Neuronal stem cell (in vitro differentiated cells): ENCODE measurements around the gene OR2V1.

ENCODE experiments used
- DNase-seq: peaks from one replicate; pipeline ENCODE4 v3.0.0-alpha.2; 2013; ENCODE audit warnings: low spot score
- H2AFZ ChIP-seq: one replicate; pipeline ENCODE4 v1.6.1; 2013; ENCODE audit warnings: mild to moderate bottlenecking, low read length, inconsistent platforms
- H2AK5ac ChIP-seq: 2 replicates; pipeline ENCODE4 v1.6.1; 2013; ENCODE audit warnings: low read depth, mild to moderate bottlenecking, inconsistent platforms, low read length, moderate library complexity, mixed read lengths
- H2BK120ac ChIP-seq: 2 replicates; pipeline ENCODE4 v1.6.1; 2013; ENCODE audit warnings: low read depth, mild to moderate bottlenecking, inconsistent platforms, low read length, moderate library complexity, mixed read lengths
- H2BK12ac ChIP-seq: one replicate; pipeline ENCODE4 v1.6.1; 2013; ENCODE audit warnings: low read length, inconsistent platforms
- H2BK15ac ChIP-seq: 2 replicates; pipeline ENCODE4 v1.6.1; 2013; ENCODE audit warnings: mild to moderate bottlenecking, low read length, inconsistent platforms, mixed read lengths
- H2BK5ac ChIP-seq: one replicate; pipeline ENCODE4 v1.6.1; 2013; ENCODE audit warnings: inconsistent platforms, mild to moderate bottlenecking, low read length, moderate library complexity
- H3K14ac ChIP-seq: one replicate; pipeline ENCODE4 v1.6.1; 2013; ENCODE audit warnings: low read length, inconsistent platforms
- H3K18ac ChIP-seq: 2 replicates; pipeline ENCODE4 v1.6.1; 2013; ENCODE audit warnings: low read length, inconsistent platforms
- H3K23ac ChIP-seq: 2 replicates; pipeline ENCODE4 v1.6.1; 2013; ENCODE audit warnings: low read depth, mild to moderate bottlenecking, mixed read lengths, low read length, inconsistent platforms; ENCODE audit not compliant: poor library complexity
- H3K27ac ChIP-seq: replicated peaks from 3 replicates; pipeline ENCODE4 v1.5.1; 2013; ENCODE audit warnings: low read length, inconsistent platforms
- H3K27me3 ChIP-seq, 3 experiments: 2 replicates each; pipeline ENCODE4 v1.6.1; 2013; ENCODE audit warnings: low read length in 3 of 3, mild to moderate bottlenecking in 2 of 3, inconsistent platforms in 1 of 3, low read depth in 1 of 3, mixed read lengths in 1 of 3, moderate library complexity in 1 of 3; ENCODE audit not compliant: control insufficient read depth in 3 of 3, insufficient read depth in 3 of 3
- H3K36me3 ChIP-seq, 2 donors: replicated peaks in 1 of 2; 2 replicates each; pipeline ENCODE4 v1.6.1; 2013; ENCODE audit warnings: low read length in 2 of 2; ENCODE audit not compliant: control insufficient read depth in 2 of 2, insufficient read depth in 2 of 2
- H3K4ac ChIP-seq: 2 replicates; pipeline ENCODE4 v1.6.1; 2013; ENCODE audit warnings: inconsistent platforms, mild to moderate bottlenecking, low read length, moderate library complexity
- H3K4me1 ChIP-seq, 2 donors: 1 replicate in 1 of 2; 2 replicates in 1 of 2; pipeline ENCODE4 v1.6.1; 2013; ENCODE audit warnings: low read length in 2 of 2, low read depth in 1 of 2; ENCODE audit not compliant: control insufficient read depth in 2 of 2, insufficient read depth in 1 of 2
- H3K4me2 ChIP-seq: one replicate; pipeline ENCODE4 v1.6.1; 2013; ENCODE audit warnings: mild to moderate bottlenecking, low read length, inconsistent platforms; ENCODE audit not compliant: insufficient read depth, poor library complexity, severe bottlenecking
- H3K4me3 ChIP-seq, 2 donors: 2 replicates each; pipeline ENCODE4 v1.5.1; 2013; ENCODE audit warnings: low read length in 2 of 2, mild to moderate bottlenecking in 2 of 2, inconsistent platforms in 1 of 2, moderate library complexity in 1 of 2
- H3K79me1 ChIP-seq: one replicate; pipeline ENCODE4 v1.6.1; 2013; ENCODE audit warnings: low read depth, mild to moderate bottlenecking, inconsistent platforms, low read length, moderate library complexity
- H3K9ac ChIP-seq: one replicate; pipeline ENCODE4 v1.6.1; 2013; ENCODE audit warnings: mild to moderate bottlenecking, low read depth, low read length, inconsistent platforms; ENCODE audit not compliant: poor library complexity
- H3K9me3 ChIP-seq, 2 donors: replicated peaks in 1 of 2; 2 replicates each; pipeline versions ENCODE3 to v1.6.1; 2013; ENCODE audit warnings: low read length in 2 of 2, mild to moderate bottlenecking in 2 of 2, inconsistent platforms in 1 of 2, low read depth in 1 of 2, mixed read lengths in 1 of 2, moderate library complexity in 1 of 2; ENCODE audit not compliant: control insufficient read depth in 2 of 2, insufficient read depth in 1 of 2
- H4K8ac ChIP-seq: one replicate; pipeline ENCODE4 v1.6.1; 2013; ENCODE audit warnings: low read depth, mild to moderate bottlenecking, inconsistent platforms, low read length, moderate library complexity
- H4K91ac ChIP-seq: one replicate; pipeline ENCODE4 v1.6.1; 2013; ENCODE audit warnings: low read length, low read depth, mild to moderate bottlenecking, inconsistent platforms; ENCODE audit not compliant: poor library complexity
- WGBS, 2 donors: extraction: QIAGEN DNeasy Blood & Tissue Kit; methylation state at CpG; one replicate each; pipeline ENCODE4 v1.1.7; 2013; ENCODE audit warnings: missing lambda C conversion rate in 2 of 2, mixed read lengths in 1 of 2; ENCODE audit not compliant: insufficient read length in 2 of 2, insufficient replicate concordance in 1 of 2; ENCODE audit errors: extremely low coverage in 2 of 2; 5-methylcytosine and 5-hydroxymethylcytosine counted together

The OR2V1 gene

DNA sequence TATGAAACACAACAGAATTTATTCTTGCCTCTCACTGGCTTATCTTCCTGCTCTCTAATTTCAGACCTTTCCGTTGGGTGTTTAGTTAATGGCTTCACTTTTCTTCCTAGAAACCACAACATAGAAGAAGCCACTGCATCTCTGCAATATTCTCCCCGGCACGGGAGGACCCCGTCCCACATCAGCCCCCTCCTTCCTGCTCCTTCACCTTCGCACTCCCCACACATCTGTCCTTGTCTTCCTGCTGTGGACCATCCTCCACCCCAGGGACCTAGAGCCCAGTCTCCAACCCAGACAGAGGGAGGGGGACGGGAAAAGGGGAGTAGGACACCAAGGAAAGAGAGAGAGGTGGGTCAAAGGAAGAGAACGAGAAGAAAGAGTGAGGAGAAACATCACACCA, 1.4 kb downstream of the OR2V1 start:
- H2AK5ac ChIP-seq, result no peak overlapping the region
- no peaks in the 10 kb centered on the region for H3K79me1 ChIP-seq
- no peak for DNase-seq
- no peak overlapping the region for H3K14ac ChIP-seq
- H2BK15ac ChIP-seq, result no peak overlapping the region
- H4K91ac ChIP-seq, result no peak overlapping the region
- no peak overlapping the region for H2BK12ac ChIP-seq
- H2BK120ac ChIP-seq, result no peak overlapping the region
- H3K27me3 ChIP-seq, result peaks cover 0 to 40% (median 6%) of the 10 kb centered on the region in 3 experiments
- H3K9ac ChIP-seq, result no peak overlapping the region
- H2AFZ ChIP-seq, result no peak overlapping the region
- H3K27ac ChIP-seq, result no peak overlapping the region
- no CpG with 5 or more reads among the region's 7 CpGs for WGBS, 2 donors
- H3K4ac ChIP-seq, result no peak overlapping the region
- H3K23ac ChIP-seq, result peak overlapping the region; percentile 39
- H2BK5ac ChIP-seq, result no peak overlapping the region
- no peak overlapping the region for H3K4me2 ChIP-seq
- H3K18ac ChIP-seq, result no peak overlapping the region
- H3K9me3 ChIP-seq, result no peaks in the 10 kb centered on the region
- no peaks in the 10 kb centered on the region for H3K4me1 ChIP-seq
- H4K8ac ChIP-seq, result no peak overlapping the region
- H3K36me3 ChIP-seq, result no peaks in the 10 kb centered on the region
- H3K4me3 ChIP-seq, result no peak overlapping the region

DNA sequence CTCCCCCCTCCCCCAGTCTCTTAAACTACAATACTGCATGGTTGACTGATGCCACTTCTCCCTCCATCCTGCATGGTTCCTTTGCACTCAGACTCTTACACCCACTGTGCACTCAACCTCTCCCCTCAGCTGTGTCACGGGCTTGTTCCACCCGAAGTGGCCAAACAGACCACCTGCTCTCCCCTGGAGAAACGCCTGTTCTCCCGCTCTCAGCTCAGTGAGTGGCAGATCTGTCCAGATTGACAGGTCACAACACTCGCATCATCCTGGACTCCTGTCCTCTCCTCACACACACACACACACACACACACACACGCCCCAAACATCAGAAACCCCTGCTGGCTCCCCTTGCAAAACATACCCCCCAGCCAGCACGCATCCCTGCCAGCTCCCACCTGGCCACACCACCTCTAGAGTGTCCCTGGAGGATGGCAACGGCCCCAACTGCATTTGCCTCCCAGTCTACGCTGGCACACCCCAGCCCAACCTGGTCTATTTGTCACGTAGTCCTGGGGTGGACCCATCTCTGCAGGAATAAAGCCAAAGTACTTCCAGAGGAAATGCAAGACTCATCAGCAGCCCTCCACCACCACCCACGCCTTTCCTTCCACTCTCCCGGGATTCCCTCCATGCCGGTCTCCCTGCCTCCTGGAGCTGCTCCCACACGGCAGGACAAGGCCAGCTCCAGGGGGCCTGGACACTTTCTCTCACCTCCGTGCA, 2.9 kb downstream of the OR2V1 start:
- no peak overlapping the region for H2BK12ac ChIP-seq
- peak overlapping the region; percentile 63 for H2BK15ac ChIP-seq
- H4K91ac ChIP-seq, result no peak overlapping the region
- no peaks in the 10 kb centered on the region for H3K4me1 ChIP-seq
- H3K4me2 ChIP-seq, result no peak overlapping the region
- no peaks in the 10 kb centered on the region for H3K36me3 ChIP-seq
- no peak overlapping the region for H4K8ac ChIP-seq
- H3K18ac ChIP-seq, result peak overlapping the region; percentile 73
- WGBS, 2 donors, result no CpG with 5 or more reads among the region's 15 CpGs
- no peak overlapping the region for H2BK120ac ChIP-seq
- DNase-seq, result no peak
- peaks cover 0 to 42% (median 6%) of the 10 kb centered on the region in 3 experiments for H3K27me3 ChIP-seq
- no peak overlapping the region for H2AK5ac ChIP-seq
- H3K9ac ChIP-seq, result peak overlapping the region; percentile 4
- H2BK5ac ChIP-seq, result peak overlapping the region; percentile 71
- H3K23ac ChIP-seq, result peak overlapping the region; percentile 69
- no peak overlapping the region for H3K4ac ChIP-seq
- H3K4me3 ChIP-seq, result no peak overlapping the region
- peak overlapping the region; percentile 50 for H3K14ac ChIP-seq
- H3K27ac ChIP-seq, result no peak overlapping the region
- no peaks in the 10 kb centered on the region for H3K79me1 ChIP-seq
- H2AFZ ChIP-seq, result no peak overlapping the region
- no peaks in the 10 kb centered on the region for H3K9me3 ChIP-seq

DNA sequence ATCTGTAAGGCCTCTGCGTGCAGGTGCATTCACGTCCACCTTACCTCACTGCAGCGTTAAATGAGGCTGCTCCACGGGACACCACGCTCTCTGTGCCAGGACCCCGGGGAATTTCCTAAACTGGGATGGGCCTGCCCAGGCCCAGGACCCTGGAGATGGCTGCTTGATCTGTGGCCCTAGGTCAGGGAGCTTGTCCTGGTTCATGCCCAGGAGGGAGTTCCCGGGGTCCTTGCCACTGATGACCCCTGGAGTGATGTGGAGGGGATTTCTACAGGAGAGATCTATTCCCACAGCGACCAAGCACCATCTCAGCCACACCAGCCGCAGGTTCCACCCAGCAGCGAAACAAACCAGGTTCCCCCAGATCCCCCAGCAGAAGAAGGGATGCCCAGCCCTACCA, 3.5 kb downstream of the OR2V1 start:
- H3K27ac ChIP-seq, result no peak overlapping the region
- H2BK120ac ChIP-seq, result no peak overlapping the region
- WGBS, 2 donors, result no CpG with 5 or more reads among the region's 10 CpGs
- no peak overlapping the region for H2BK12ac ChIP-seq
- no peak overlapping the region for H2BK15ac ChIP-seq
- H3K4me1 ChIP-seq, result no peaks in the 10 kb centered on the region
- H3K18ac ChIP-seq, result no peak overlapping the region
- no peak overlapping the region for H3K14ac ChIP-seq
- DNase-seq, result no peak
- H3K4ac ChIP-seq, result no peak overlapping the region
- no peak overlapping the region for H3K23ac ChIP-seq
- no peak overlapping the region for H3K4me3 ChIP-seq
- H3K79me1 ChIP-seq, result no peaks in the 10 kb centered on the region
- H2AFZ ChIP-seq, result no peak overlapping the region
- H2BK5ac ChIP-seq, result no peak overlapping the region
- no peak overlapping the region for H3K9ac ChIP-seq
- H3K9me3 ChIP-seq, result no peaks in the 10 kb centered on the region
- peaks cover 0 to 45% (median 6%) of the 10 kb centered on the region in 3 experiments for H3K27me3 ChIP-seq
- H3K36me3 ChIP-seq, result no peaks in the 10 kb centered on the region
- H3K4me2 ChIP-seq, result no peak overlapping the region
- H4K91ac ChIP-seq, result no peak overlapping the region
- no peak overlapping the region for H4K8ac ChIP-seq
- H2AK5ac ChIP-seq, result no peak overlapping the region

DNA sequence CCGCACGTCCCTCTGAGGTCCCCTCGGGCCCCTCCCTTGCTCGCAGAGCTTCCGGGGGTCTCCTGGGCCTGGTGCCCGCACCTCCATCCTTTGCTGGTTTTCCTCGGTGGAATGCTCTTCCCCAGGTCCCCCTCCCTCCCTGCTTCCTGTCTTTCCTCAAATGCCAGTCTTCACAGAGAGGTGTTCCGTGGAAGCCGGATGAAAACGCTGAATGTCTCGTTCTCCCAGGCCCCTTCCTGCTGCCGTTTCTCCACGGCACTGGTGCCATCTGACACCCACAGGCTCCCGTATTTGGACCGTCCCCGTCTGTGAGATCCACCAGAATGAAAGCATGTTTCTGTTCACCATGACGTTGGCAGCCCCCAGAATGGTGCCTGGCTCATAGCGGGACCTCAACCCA, 4.1 kb downstream of the OR2V1 start:
- Histone ChIP-seq H3K79me1 (no peaks in the 10 kb centered on the region), H3K36me3 (no peaks in the 10 kb centered on the region), H3K4me1 (no peaks in the 10 kb centered on the region), H2BK12ac (no peak overlapping the region), H2AFZ (no peak overlapping the region), H3K9me3 (no peaks in the 10 kb centered on the region), H2BK120ac (no peak overlapping the region), H3K27ac (no peak overlapping the region), H3K4ac (no peak overlapping the region), H3K4me3 (no peak overlapping the region), H3K14ac (no peak overlapping the region), H3K9ac (no peak overlapping the region), H4K91ac (no peak overlapping the region), H4K8ac (no peak overlapping the region), H3K27me3 (peaks cover 0 to 50% (median 6%) of the 10 kb centered on the region in 3 experiments), H2BK5ac (no peak overlapping the region), H2AK5ac (no peak overlapping the region), H3K4me2 (no peak overlapping the region), H2BK15ac (no peak overlapping the region), H3K23ac (no peak overlapping the region), H3K18ac (no peak overlapping the region)
- DNase-seq, result no peak
- no CpG with 5 or more reads among the region's 18 CpGs for WGBS, 2 donors
